IPS-11a (cell line): Measurements from ENCODE around the gene GSTA5.
"Not testable (repeated sequence)": the region's sequence is repeated elsewhere in the genome, so short reads cannot be mapped to it uniquely, and the experiment has no call there.

Experiments used
- H3K4me3 ChIP-seq: one replicate; pipeline ENCODE4 v1.5.1; 2013; ENCODE audit warnings: low read depth, low read length, control low read depth

GSTA5 gene

GRCh38 chr6:52840763-52841585 lies at the start of gene GSTA5:
TSS of gene GSTA5 (minus strand) at chr6:52840813.
- H3K4me3 ChIP-seq: no peak within 1 kb of the TSS

- H3K4me3 ChIP-seq: no peak overlapping the region
Measured at GRCh38 chr6:52890018-52890417, 49.4 kb upstream of the GSTA5 start.

GRCh38 chr6:52887910-52888524 lies 47.4 kb upstream of the GSTA5 start:
- H3K4me3 ChIP-seq: no peak overlapping the region

DNA sequence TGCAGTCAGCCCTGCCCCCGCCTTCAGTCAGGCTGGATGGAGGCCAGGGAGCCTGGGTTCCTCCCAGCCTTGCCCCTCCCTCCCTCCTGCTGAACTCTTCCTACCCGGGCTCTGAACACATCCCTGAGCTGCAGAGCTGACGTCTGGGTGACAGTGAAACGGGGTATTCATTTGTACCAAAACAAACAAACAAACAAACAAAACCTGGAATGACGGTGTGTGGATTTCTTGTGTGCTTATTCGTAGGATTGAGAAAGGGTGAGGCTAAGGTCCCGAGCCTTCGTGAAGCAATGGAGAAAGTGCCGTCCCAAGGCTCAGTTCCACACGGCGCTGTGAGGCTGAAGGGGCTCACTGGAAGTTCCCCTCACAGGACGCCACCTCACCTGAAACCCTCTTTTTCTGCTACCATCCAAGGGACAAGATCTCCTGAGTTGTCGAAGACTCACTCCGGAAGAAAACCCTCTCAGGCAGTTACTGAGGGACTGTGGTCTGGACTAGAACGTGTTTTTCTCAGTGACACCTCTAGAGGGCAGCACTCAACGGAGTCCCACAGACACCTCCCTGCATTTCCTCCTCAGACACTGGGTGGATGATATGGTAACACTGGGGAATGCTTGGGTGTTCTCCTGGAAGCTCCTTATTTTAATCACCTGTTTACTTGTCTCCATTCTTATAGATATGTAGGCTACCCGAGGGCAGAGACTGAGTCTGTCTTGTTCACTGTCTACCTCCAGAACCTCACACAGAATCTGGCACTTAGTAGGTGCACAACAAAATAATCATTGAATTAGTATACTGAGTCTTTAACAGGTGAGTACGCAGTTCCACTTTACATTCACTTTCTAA lies 41.6 kb upstream of the GSTA5 start:
- H3K4me3 ChIP-seq: peak overlapping the region; percentile 18

- no peak overlapping the region for H3K4me3 ChIP-seq
Measured at GRCh38 chr6:52881662-52881995, 41.0 kb upstream of the GSTA5 start.

GRCh38 chr6:52877786-52878185 lies 37.2 kb upstream of the GSTA5 start:
- no peak overlapping the region for H3K4me3 ChIP-seq

- H3K4me3 ChIP-seq: no peak overlapping the region
Measured at GRCh38 chr6:52877168-52877567, 36.6 kb upstream of the GSTA5 start.

- H3K4me3 ChIP-seq: no peak overlapping the region
Measured at GRCh38 chr6:52876056-52876787, 35.6 kb upstream of the GSTA5 start.

DNA sequence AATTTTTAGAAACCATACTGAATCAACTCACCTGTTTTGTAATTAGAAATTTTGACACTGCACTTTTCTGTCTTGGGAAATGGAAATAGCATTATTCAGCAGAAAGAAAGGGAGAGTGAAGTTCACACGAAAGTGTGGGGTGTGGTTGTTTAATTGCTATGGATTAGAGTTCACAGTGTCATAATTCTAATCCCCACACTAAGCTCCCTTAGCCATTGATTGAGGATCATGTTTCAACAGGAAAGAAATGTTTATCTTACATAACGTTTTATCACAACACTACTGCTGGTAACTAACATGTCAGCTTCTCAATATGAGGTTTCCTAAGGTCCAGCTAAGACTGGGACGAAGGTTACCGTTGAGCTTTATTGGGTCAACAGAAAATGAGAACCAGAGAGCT lies 31.4 kb upstream of the GSTA5 start:
- H3K4me3 ChIP-seq: no peak overlapping the region

GRCh38 chr6:52871621-52872020 lies 31.0 kb upstream of the GSTA5 start:
- H3K4me3 ChIP-seq: no peak overlapping the region

GRCh38 chr6:52870335-52871091 lies 29.9 kb upstream of the GSTA5 start:
- H3K4me3 ChIP-seq: not testable (repeated sequence)

DNA sequence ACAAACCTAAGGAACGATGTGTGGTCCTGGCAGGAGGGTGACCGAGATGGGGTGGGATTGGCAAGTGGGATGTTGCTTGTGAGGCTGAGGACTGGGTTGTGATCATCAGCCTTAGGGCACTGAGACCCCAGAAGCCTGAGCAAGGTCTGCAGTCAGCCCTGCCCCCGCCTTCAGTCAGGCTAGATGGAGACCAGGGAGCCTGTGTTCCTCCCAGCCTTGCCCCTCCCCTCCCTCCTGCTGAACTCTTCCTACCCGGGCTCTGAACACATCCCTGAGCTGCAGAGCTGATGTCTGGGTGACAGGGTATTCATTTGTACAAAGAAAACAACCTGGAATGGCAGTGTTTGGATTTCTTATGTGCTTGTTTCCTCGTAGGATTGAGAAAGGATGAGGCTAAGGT lies 28.3 kb upstream of the GSTA5 start:
- H3K4me3 ChIP-seq: not testable (repeated sequence)

GRCh38 chr6:52868240-52868639 lies 27.6 kb upstream of the GSTA5 start:
- no peak overlapping the region for H3K4me3 ChIP-seq

- not testable (repeated sequence) for H3K4me3 ChIP-seq
Measured at GRCh38 chr6:52861151-52861550, 20.5 kb upstream of the GSTA5 start.

DNA sequence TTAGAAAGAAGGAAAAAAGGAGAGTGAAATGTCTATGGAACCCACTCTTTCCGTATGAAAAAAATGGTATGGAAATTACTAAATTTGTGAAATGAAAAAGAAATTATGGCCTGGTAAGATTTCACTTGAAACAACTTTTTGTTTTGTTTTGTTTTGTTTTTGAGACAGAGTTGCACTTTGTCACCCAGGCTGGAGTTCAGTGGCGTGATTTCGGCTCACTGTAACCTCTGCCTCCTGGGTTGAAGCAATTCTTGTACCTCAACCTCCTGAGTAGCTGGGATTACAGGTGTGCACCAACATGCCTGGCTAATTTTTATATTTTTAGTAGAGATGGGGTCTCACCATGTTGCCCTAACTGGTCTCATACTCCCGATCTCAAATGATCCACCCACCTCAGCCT lies 17.8 kb upstream of the GSTA5 start:
- no peak overlapping the region for H3K4me3 ChIP-seq

DNA sequence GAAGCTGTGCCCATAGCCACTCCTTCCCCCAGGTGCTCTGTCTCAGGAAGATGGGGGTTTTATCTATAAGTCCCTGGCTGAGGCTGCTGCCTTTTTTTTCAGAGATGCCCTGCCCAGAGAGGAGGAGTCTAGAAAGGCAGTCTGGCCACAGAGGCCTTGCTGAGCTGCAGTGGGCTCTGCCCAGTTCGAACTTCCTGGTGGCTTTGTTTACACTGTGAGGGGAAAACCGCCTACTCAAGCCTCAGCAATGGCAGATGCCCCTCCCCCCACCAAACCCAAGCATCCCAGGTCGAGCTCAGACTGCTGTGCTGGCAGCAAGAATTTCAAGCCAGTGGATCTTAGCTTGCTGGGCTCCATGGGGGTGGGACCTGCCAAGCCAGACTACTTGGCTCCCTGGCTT lies 15.5 kb upstream of the GSTA5 start:
- H3K4me3 ChIP-seq: not testable (repeated sequence)

GRCh38 chr6:52849137-52849536 lies 8.5 kb upstream of the GSTA5 start:
- H3K4me3 ChIP-seq: no peak overlapping the region

GRCh38 chr6:52846002-52846401 lies 5.4 kb upstream of the GSTA5 start:
- no peak overlapping the region for H3K4me3 ChIP-seq

- H3K4me3 ChIP-seq: no peak overlapping the region
Measured at GRCh38 chr6:52843605-52844004, 3.0 kb upstream of the GSTA5 start.
